Activated gamma-delta T cell (primary cell): ENCODE results near the gene KAZN.
"Not testable (repeated sequence)": the region's sequence is repeated elsewhere in the genome, so short reads cannot be mapped to it uniquely, and the experiment has no call there.

Experiments
- DNase-seq: peaks from one replicate; lab custom pipeline; 2025; lab: John Stamatoyannopoulos, UW
- total RNA-seq, 2 donors: gene quantifications; one replicate each; lab custom pipeline; 2026; lab: John Stamatoyannopoulos, UW

Gene KAZN
- total RNA-seq = 0.26 to 0.35 reads per million in 2 donors

DNA sequence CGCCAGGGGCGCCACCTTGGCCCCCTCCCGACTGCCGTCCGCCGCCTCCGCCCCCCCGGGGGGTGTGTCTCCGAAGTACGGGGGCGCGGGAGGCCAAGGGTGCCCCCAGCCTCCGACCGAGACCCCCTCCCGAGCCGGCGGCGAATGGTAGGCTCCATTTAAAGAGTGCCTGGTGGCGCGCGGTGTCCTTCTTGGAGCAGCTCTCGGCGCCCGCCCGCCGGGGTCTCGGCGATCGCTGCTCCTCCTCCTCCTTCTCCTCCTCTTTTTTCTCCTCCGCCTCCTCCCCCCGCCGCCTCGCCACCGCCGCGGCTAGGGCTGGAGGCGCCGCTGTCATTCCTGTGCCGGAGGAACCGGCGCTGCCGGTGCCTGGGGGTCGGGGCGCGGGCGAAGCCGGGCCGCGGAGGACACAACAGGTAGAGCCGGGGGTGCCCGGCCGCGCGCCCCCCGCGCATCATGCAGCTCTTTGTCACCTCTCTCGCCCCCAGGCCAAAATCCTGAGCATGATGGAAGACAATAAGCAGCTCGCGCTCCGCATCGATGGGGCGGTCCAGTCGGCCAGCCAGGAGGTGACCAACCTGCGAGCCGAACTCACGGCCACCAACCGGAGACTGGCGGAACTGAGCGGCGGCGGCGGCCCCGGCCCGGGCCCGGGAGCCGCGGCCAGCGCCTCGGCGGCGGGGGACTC is at the start of gene KAZN:
TSS of gene KAZN (plus strand) at position 188 of the 685 bp plus-strand sequence.
- no peak for DNase-seq

GRCh38 chr1:14549897-14550620 is 48.4 kb upstream of the KAZN start:
- DNase-seq = no peak

DNA sequence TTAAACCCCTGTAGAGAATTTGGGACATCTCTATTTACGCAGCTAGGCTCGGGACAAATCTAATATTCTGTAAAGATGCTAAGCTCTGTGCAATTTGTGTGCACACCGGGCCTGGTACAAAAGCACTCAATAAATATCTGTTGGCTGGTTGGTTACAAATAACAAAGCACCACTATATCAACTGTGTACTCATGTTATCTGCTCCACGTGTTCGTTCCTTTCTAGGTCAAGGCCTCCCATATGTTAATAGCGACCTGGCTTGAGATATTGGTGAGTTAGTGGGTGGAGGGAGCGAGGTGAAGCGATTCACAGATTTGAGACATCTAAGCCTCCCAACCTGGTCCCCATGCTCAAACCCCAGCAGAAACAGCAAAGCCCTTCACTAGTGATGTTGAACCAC is 47.1 kb upstream of the KAZN start:
- DNase-seq = no peak

DNA sequence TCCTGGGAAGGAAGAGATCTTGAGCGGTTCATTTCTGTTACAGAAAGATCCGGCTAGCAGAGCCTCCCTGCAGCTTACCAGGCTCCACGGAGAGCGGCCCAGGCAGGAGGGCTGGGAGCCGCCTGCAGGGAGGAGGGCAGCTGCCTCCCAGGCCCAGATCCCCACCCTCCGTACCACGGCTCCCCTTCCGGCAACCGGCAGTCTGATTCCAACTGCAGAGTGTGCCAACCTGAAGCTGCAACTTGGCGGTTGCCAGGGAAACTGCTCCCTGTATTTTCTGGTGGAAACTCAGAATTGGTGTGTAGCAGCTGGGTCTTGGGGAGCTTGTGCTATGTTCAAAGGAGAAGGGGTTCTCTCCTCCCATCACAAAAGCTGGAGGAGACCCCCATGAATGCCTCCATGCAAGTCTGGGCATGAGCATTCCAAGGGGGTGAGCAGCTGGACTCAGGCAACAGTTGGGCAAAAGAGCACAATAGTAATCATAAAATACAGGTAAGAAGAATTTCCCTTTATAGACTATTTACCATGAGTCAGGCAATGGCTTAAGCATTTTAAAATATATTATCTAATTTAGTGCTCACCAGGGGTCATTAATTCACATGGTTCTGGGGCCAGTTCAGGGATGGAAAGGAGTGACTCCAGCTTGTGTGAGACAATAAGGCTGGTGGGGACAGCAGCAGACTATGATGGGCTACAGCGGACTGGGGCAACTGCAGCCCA is 46.1 kb upstream of the KAZN start:
- no peak for DNase-seq

GRCh38 chr1:14553711-14554110 is 44.8 kb upstream of the KAZN start:
- no peak for DNase-seq

GRCh38 chr1:14555091-14555490 is 43.4 kb upstream of the KAZN start:
- no peak for DNase-seq

DNA sequence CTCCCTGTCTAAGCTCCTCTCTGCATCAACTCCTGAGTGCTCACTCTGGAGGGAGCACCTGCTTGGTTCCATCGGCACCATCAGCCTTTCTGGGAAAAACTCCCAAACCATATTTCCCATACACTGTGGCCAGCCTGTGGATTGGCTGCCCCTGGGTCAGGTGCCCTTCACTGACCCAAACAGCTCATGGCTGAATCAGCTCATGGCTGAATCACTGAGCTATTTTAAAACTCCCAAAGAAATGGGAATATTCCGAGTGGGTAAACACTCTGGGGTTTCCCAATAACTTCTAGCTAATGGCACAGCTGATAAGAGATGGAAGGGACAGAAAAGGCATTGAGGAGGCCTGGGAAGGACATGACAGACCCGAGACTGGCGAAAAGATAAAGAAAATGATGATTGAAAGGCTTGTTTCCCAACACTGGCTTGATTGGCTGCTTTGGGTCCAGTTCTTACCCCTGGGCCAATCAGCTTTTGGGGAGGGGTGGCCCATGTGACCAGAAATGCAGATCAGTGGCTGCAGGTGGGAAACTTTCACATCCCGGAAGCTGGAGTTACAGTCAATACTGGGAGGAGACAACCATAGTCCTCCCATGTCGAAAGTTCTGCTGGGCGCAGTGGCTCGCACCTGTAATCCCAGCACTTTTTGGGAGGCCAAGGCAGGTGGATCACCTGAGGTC is 37.3 kb upstream of the KAZN start:
- no peak for DNase-seq

DNA sequence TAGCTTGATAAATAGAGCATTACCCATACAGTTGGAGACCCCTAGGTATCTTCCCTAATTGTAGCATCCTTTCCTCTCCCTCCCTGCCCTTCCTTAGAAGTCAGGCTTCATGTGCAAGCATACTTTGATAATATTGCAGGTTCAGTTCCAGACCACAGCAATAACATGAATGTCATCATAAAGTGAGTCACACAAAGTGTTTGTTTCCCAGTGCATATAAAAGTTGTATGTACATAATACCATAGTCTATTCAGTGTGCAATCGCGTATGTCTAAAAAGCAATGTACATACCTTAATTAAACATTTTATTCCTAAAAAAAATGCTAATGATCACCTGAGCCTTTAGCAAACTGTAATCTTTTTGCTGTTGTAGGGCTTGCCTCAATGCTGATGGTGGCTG is 33.4 kb upstream of the KAZN start:
- DNase-seq = no peak

GRCh38 chr1:14567056-14567455 is 31.4 kb upstream of the KAZN start:
- DNase-seq = no peak

- no peak for DNase-seq
These were observed 30.6 kb upstream of the KAZN start for GRCh38 chr1:14567903-14568302.

DNA sequence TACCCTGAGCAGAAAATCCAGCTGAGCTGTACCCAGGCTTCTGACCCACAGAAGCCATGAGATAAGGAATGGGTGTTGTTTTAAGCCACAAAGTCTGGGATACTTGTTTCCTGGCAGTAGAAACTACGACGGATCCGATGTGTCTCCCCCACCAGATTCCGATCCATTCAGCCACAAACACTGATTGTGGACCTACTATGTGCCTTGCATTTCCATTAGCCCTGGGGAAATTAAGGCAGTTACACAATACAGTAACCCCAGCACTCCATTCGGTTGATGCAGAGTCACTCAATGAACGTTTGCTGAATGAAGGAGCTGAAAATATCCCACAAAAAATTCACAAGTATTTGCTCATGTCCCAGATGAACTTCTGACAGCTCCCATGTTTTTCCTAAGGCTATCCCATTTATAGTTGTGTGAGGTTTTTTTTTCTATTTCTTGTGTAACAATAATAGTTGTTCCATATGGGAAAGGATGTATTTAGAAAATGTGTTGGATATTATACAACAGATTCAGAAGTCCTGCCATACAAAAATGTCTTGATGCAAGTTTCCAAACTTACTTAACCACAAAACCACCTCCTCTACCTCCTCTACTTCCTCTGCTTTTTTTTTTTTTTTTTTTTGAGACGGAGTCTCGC is 29.6 kb upstream of the KAZN start:
- no peak for DNase-seq

- no peak for DNase-seq
These were observed 28.0 kb upstream of the KAZN start for GRCh38 chr1:14570514-14570913.

DNA sequence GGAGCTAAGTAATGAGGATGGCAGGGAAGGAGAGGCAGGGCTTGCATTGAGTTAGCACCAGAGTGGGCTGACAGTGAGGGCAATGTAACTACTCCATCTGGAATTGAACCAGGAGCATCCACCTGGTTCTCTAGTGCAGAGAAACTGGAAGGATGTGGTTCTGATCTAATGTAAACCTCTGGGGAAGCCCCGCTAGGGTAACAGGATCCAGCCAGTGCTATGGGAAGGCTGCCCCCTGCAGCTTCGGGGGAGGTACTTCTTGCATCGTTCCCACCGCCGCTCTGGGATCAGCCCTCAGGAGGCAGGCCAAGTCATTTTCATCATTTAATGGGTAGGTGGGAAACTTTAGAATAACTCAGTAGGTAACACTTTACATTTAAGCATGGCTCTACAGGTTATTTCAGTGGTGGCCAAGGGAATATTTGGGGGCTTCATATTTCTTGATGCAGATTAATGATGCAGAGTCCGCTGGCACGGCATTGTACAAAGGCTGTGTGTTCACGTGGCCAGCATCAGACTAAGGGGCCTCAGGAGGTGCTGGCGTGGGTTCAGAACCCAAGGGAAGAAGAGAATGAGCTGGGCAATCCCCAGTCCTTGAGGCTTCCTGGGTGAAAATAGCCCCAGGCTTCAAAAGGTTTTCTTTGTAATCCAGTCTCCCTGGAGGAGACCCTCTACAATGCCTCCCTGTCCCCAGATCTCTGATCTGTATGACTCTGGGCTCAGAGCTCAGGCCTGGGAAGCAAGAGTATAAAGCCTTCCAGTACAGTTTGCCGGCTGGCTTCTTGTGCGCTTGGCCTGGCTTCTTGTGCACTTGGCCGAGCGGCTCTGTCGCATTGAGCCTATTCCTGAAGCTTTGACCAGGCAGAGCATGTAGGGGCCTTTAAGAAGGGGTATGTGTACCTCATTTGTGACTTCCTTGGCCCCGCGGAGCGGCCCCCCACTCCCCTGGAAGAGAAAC is 26.4 kb upstream of the KAZN start:
- DNase-seq = no peak

- no peak for DNase-seq
These were observed 25.6 kb upstream of the KAZN start for GRCh38 chr1:14572861-14573260.

GRCh38 chr1:14576155-14576554 is 22.3 kb upstream of the KAZN start:
- DNase-seq = no peak

DNA sequence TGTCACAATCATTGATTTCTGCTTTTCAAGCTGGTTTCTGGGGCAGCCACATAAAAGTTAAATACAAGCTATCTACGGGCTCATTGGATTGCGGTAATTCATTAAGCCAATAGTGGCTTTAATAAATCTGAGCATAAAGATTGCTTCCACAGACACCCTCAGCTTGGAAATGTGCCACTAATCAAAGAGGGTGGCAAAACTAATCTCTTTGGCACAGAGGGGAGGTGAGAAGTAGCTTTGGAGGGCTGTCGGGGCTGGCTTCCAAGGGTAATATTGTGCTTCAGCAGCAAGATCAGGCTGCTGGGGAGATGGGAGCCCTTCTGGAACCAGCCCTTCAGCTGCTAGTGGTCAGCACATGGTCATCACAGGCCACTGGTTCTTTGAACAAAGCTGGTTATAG is 21.2 kb upstream of the KAZN start:
- DNase-seq = no peak

GRCh38 chr1:14578156-14578555 is 20.3 kb upstream of the KAZN start:
- DNase-seq = no peak

DNA sequence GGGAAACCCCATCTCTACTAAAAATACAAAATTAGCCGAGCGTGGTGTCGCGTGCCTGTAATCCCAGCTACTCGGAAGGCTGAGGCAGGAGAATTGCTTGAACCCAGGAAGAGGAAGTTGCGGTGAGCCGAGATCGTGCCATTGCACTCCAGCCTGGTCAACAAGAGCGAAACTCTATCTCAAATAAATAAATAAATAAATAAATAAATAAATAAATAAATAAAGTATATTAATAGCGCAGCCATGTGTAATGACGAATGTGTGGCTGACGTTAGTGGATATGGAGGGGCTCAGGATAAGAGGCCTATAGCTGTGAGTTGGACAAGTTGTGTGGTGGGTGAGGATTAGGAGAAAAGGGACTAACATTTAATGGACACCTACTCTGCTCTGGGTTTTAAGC is 18.2 kb upstream of the KAZN start:
- DNase-seq = not testable (repeated sequence)

GRCh38 chr1:14580986-14581385 is 17.5 kb upstream of the KAZN start:
- DNase-seq = no peak

DNA sequence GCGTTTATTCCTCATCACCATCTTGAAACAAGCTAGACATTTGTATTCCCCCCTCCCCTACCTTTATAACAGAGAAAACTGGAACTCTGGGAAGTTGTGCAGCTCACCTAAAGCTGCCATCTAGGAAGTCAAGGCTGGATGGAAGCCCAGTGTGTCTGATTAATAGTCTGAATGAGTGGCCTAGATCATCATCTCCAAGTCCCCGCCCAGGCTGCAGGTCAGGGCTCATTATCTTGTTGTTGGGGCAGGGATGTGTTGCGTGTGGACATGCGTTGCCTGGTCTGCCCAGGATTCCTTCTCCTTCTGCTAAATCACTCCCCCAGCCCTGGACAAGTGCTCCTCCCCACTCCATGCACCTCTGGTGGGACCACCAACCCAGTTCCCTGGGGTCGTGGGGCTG is 14.7 kb upstream of the KAZN start:
- no peak for DNase-seq

GRCh38 chr1:14585728-14586127 is 12.8 kb upstream of the KAZN start:
- DNase-seq = no peak
